ENCODE results near the gene GOLGB1. TPM values are rescaled to one million over a fixed set of nuclear protein-coding genes. Genes with fewer than 3 reads are reported as not detected.
"Not testable (repeated sequence)": the region's sequence is repeated elsewhere in the genome, so short reads cannot be mapped to it uniquely, and the experiment has no call there.

Gene GOLGB1
- total RNA-seq, 3 donors from 2014 or later = 11.3 to 11.8 (median 11.3) TPM

- peaks cover 6% of the 10 kb centered on the region for H3K4me1 Mint-ChIP-seq (ENCODE audit: low read depth)
- no peaks in the 10 kb centered on the region for H3K27me3 Mint-ChIP-seq (ENCODE audit: low read depth)
- peaks cover 5% of the 10 kb centered on the region for H3K9me3 Mint-ChIP-seq
- ATAC-seq (no peak), DNase-seq (no peak)
- peaks cover 43% of the 10 kb centered on the region for H3K36me3 Mint-ChIP-seq (ENCODE audit: insufficient read depth)
- no peak overlapping the region for H3K4me3 Mint-ChIP-seq
Observed at GRCh38 chr3:121690777-121691405, 58.6 kb downstream of the GOLGB1 start.

- H3K36me3 Mint-ChIP-seq (ENCODE audit: insufficient read depth) = peaks cover 54% of the 10 kb centered on the region
- ATAC-seq; H3K27me3 Mint-ChIP-seq (ENCODE audit: low read depth); H3K4me3 Mint-ChIP-seq; H3K4me1 Mint-ChIP-seq (ENCODE audit: low read depth); DNase-seq: not testable (repeated sequence)
- peaks cover 15% of the 10 kb centered on the region for H3K9me3 Mint-ChIP-seq
Observed at GRCh38 chr3:121688747-121689146, 60.8 kb downstream of the GOLGB1 start.

- Mint-ChIP-seq H3K36me3 (ENCODE audit: insufficient read depth) (peaks cover 49% of the 10 kb centered on the region), H3K27me3 (ENCODE audit: low read depth) (no peaks in the 10 kb centered on the region), H3K4me1 (ENCODE audit: low read depth) (no peaks in the 10 kb centered on the region), H3K9me3 (peaks cover 15% of the 10 kb centered on the region), H3K4me3 (no peak overlapping the region)
- ATAC-seq (no peak), DNase-seq (no peak)
Observed at GRCh38 chr3:121681792-121682191, 67.7 kb downstream of the GOLGB1 start.

- H3K4me3 Mint-ChIP-seq = no peak overlapping the region
- H3K27me3 Mint-ChIP-seq (ENCODE audit: low read depth) = no peaks in the 10 kb centered on the region
- ATAC-seq (no peak), DNase-seq (no peak)
- peaks cover 44% of the 10 kb centered on the region for H3K36me3 Mint-ChIP-seq (ENCODE audit: insufficient read depth)
- H3K9me3 Mint-ChIP-seq = no peaks in the 10 kb centered on the region
- H3K4me1 Mint-ChIP-seq (ENCODE audit: low read depth) = no peaks in the 10 kb centered on the region
Observed at GRCh38 chr3:121677141-121677540, 72.4 kb downstream of the GOLGB1 start.

- peaks cover 38% of the 10 kb centered on the region for H3K36me3 Mint-ChIP-seq (ENCODE audit: insufficient read depth)
Observed at GRCh38 chr3:121670676-121671075, 78.9 kb downstream of the GOLGB1 start.

GRCh38 chr3:121667333-121667732, 82.2 kb downstream of the GOLGB1 start:
- H3K9me3 Mint-ChIP-seq = no peaks in the 10 kb centered on the region
- no peaks in the 10 kb centered on the region for H3K4me1 Mint-ChIP-seq (ENCODE audit: low read depth)
- no peaks in the 10 kb centered on the region for H3K27me3 Mint-ChIP-seq (ENCODE audit: low read depth)
- no peak for ATAC-seq
- no peak for DNase-seq
- H3K36me3 Mint-ChIP-seq (ENCODE audit: insufficient read depth) = peaks cover 40% of the 10 kb centered on the region
- H3K4me3 Mint-ChIP-seq = no peak overlapping the region

More at GRCh38 chr3:121670676-121671075, 78.9 kb downstream of the GOLGB1 start:
- DNase-seq (no peak), ATAC-seq (no peak)
- Mint-ChIP-seq H3K27me3 (ENCODE audit: low read depth) (no peaks in the 10 kb centered on the region), H3K4me3 (no peak overlapping the region), H3K9me3 (no peaks in the 10 kb centered on the region), H3K4me1 (ENCODE audit: low read depth) (no peaks in the 10 kb centered on the region)

- no peaks in the 10 kb centered on the region for H3K27me3 Mint-ChIP-seq (ENCODE audit: low read depth)
- H3K4me1 Mint-ChIP-seq (ENCODE audit: low read depth) = peaks cover 13% of the 10 kb centered on the region
- DNase-seq (no peak), ATAC-seq (no peak)
- H3K9me3 Mint-ChIP-seq = peaks cover 4% of the 10 kb centered on the region
- H3K36me3 Mint-ChIP-seq (ENCODE audit: insufficient read depth) = peaks cover 35% of the 10 kb centered on the region
- no peak overlapping the region for H3K4me3 Mint-ChIP-seq
Observed at GRCh38 chr3:121665488-121665887, 84.1 kb downstream of the GOLGB1 start.

- ATAC-seq = no peak
- peaks cover 36% of the 10 kb centered on the region for H3K36me3 Mint-ChIP-seq (ENCODE audit: insufficient read depth)
- no peak overlapping the region for H3K4me3 Mint-ChIP-seq
- peaks cover 32% of the 10 kb centered on the region for H3K4me1 Mint-ChIP-seq (ENCODE audit: low read depth)
- H3K27me3 Mint-ChIP-seq (ENCODE audit: low read depth) = no peaks in the 10 kb centered on the region
- no peak for DNase-seq
- peaks cover 4% of the 10 kb centered on the region for H3K9me3 Mint-ChIP-seq
Observed at GRCh38 chr3:121663171-121663847, 86.2 kb downstream of the GOLGB1 start.

GRCh38 chr3:121662742-121663141, 86.8 kb downstream of the GOLGB1 start:
- H3K4me3 Mint-ChIP-seq = no peak overlapping the region
- H3K27me3 Mint-ChIP-seq (ENCODE audit: low read depth) = no peaks in the 10 kb centered on the region
- ATAC-seq (no peak), DNase-seq (no peak)
- peaks cover 38% of the 10 kb centered on the region for H3K4me1 Mint-ChIP-seq (ENCODE audit: low read depth)
- H3K36me3 Mint-ChIP-seq (ENCODE audit: insufficient read depth) = peaks cover 41% of the 10 kb centered on the region
- peaks cover 4% of the 10 kb centered on the region for H3K9me3 Mint-ChIP-seq

GRCh38 chr3:121661376-121661775, 88.2 kb downstream of the GOLGB1 start:
- Mint-ChIP-seq H3K36me3 (ENCODE audit: insufficient read depth) (peaks cover 46% of the 10 kb centered on the region), H3K4me3 (peak overlapping the region; percentile 96), H3K9me3 (peaks cover 4% of the 10 kb centered on the region), H3K4me1 (ENCODE audit: low read depth) (peaks cover 51% of the 10 kb centered on the region), H3K27me3 (ENCODE audit: low read depth) (no peaks in the 10 kb centered on the region)
- DNase-seq = no peak
- ATAC-seq = no peak

- peak; percentile 57 for DNase-seq
- Mint-ChIP-seq H3K4me1 (ENCODE audit: low read depth) (peaks cover 56% of the 10 kb centered on the region), H3K27me3 (ENCODE audit: low read depth) (no peaks in the 10 kb centered on the region), H3K9me3 (peaks cover 4% of the 10 kb centered on the region), H3K4me3 (peak within 1 kb of the TSS; percentile 96), H3K36me3 (ENCODE audit: insufficient read depth) (peaks cover 48% of the 10 kb centered on the region)
- ATAC-seq = peak; percentile 89 to 90
Observed at GRCh38 chr3:121660356-121661171, 89.0 kb downstream of the GOLGB1 start, which contains the start of gene HCLS1. HCLS1 (minus strand) TSS chr3:121660903; CDS start chr3:121658347, 2,556 bp downstream.

- DNase-seq = no peak
- peak overlapping the region; percentile 96 for H3K4me3 Mint-ChIP-seq
- H3K9me3 Mint-ChIP-seq = peaks cover 4% of the 10 kb centered on the region
- no peak for ATAC-seq
- H3K4me1 Mint-ChIP-seq (ENCODE audit: low read depth) = peaks cover 64% of the 10 kb centered on the region
- no peaks in the 10 kb centered on the region for H3K27me3 Mint-ChIP-seq (ENCODE audit: low read depth)
- H3K36me3 Mint-ChIP-seq (ENCODE audit: insufficient read depth) = peaks cover 50% of the 10 kb centered on the region
Observed at GRCh38 chr3:121659586-121659985, 90.0 kb downstream of the GOLGB1 start.

GRCh38 chr3:121658716-121659435, 90.7 kb downstream of the GOLGB1 start:
- DNase-seq (no peak), ATAC-seq (no peak)
- Mint-ChIP-seq H3K4me1 (ENCODE audit: low read depth) (peaks cover 70% of the 10 kb centered on the region), H3K27me3 (ENCODE audit: low read depth) (no peaks in the 10 kb centered on the region), H3K36me3 (ENCODE audit: insufficient read depth) (peaks cover 45% of the 10 kb centered on the region), H3K4me3 (peak overlapping the region; percentile 96), H3K9me3 (peaks cover 4% of the 10 kb centered on the region)
